Peyer's patch (tissue), 4 donors: Measurements from ENCODE around the gene ENO1.

Source experiments
- CTCF ChIP-seq, 6 experiments: fragments of 450-650 bp in 4 of 6; fragments of 200-600 bp in 2 of 6; sonication (generic) in 1 of 6; IDR thresholded peaks; one replicate each; pipeline ENCODE4 v1.5.1; 2017 to 2019; ENCODE audit warnings: antibody characterized with exemption in 6 of 6, mild to moderate bottlenecking in 3 of 6, moderate library complexity in 1 of 6
- POLR2A ChIP-seq, 2 donors: fragments of 450-650 bp; IDR thresholded peaks; one replicate each; pipeline ENCODE4 v1.5.1; 2017; ENCODE audit warnings: antibody characterized with exemption in 2 of 2, mild to moderate bottlenecking in 2 of 2, moderate library complexity in 2 of 2

GRCh38 chr1:8816831-8817411 lies 61.6 kb downstream of the ENO1 start:
- TF ChIP-seq CTCF (IDR thresholded peaks at IDR 0.05), result no peak
- peak in 1 of 2 donors; percentile 30 for TF ChIP-seq POLR2A (IDR thresholded peaks at IDR 0.05)
